NB4 (cell line): ENCODE data around the gene VEPH1.

ENCODE experiments used
- CTCF ChIP-seq: IDR thresholded peaks from one replicate; pipeline ENCODE4 v1.5.1; 2012; ENCODE audit warnings: low read depth, low read length
- MAX ChIP-seq: IDR thresholded peaks from 2 replicates; pipeline ENCODE4 v1.6.1; 2011; ENCODE audit warnings: low read depth, low read length
- POLR2A ChIP-seq: IDR thresholded peaks from 2 replicates; pipeline ENCODE4 v1.6.1; 2011; ENCODE audit warnings: mild to moderate bottlenecking; ENCODE audit not compliant: insufficient read length; ENCODE audit errors: extremely low read depth

GRCh38 chr3:157384491-157384890 is 118.7 kb downstream of the VEPH1 start:
- TF ChIP-seq CTCF (no peak), POLR2A (no peak), MAX (no peak)
